Nephron progenitor cell (in vitro differentiated cells): Measurements from ENCODE around the gene GREB1.

Experiments used
- DNase-seq: peaks from one replicate; pipeline ENCODE4 v3.0.0; 2021
- H3K27ac Mint-ChIP-seq: 2 replicates; pipeline ENCODE4 v1.8.0; 2021; ENCODE audit warnings: mild to moderate bottlenecking, moderate library complexity, mixed read lengths
- H3K27me3 Mint-ChIP-seq: 2 replicates; pipeline ENCODE4 v1.8.0; 2021; ENCODE audit warnings: mild to moderate bottlenecking, low read depth, mixed read lengths; ENCODE audit not compliant: poor library complexity
- H3K36me3 Mint-ChIP-seq: 2 replicates; pipeline ENCODE4 v1.8.0; 2021; ENCODE audit warnings: low read depth, mixed read lengths
- H3K4me1 Mint-ChIP-seq: 2 replicates; pipeline ENCODE4 v1.8.0; 2021; ENCODE audit warnings: mixed read lengths
- H3K4me3 Mint-ChIP-seq: 2 replicates; pipeline ENCODE4 v1.8.0; 2021; ENCODE audit warnings: mild to moderate bottlenecking, moderate library complexity, mixed read lengths
- H3K9me3 Mint-ChIP-seq: 2 replicates; pipeline ENCODE4 v1.8.0; 2021; ENCODE audit warnings: mild to moderate bottlenecking, moderate library complexity, mixed read lengths
- TF ChIP-seq, protein P1 (sequence below): fragments of 200-600 bp; sonication (generic); IDR thresholded peaks from 2 replicates; pipeline ENCODE4 v1.5.0; 2021; ENCODE audit warnings: antibody characterized with exemption

Gene GREB1

GRCh38 chr2:11520092-11520693 is 13.7 kb upstream of the GREB1 start:
- no peak overlapping the region for H3K27ac Mint-ChIP-seq

DNA sequence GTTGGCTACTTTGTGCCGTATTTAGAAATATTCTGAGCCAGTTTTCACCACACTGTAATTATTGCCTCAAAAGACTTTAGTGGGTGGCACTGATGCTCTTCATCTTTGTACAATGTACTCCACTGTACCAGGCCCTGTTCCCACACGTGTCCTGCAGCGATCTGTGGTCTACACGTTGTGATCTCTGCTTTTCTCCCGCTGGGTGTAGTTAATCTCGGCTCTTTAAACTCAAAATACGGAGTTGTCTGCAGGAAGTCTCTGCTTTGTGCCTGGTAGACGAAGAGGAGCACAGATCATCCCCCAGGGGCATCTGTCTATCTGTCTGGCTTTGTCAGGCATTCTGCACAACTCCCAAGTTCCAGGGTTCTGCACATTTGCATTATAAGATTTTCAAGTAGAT is 12.1 kb upstream of the GREB1 start:
- Mint-ChIP-seq H3K27ac (peak overlapping the region; percentile 39), H3K4me3 (no peak overlapping the region), H3K36me3 (peaks cover 91% of the 10 kb centered on the region), H3K27me3 (no peaks in the 10 kb centered on the region), H3K4me1 (peaks cover 9% of the 10 kb centered on the region), H3K9me3 (peaks cover 45% of the 10 kb centered on the region)
- TF ChIP-seq, protein P1, sequence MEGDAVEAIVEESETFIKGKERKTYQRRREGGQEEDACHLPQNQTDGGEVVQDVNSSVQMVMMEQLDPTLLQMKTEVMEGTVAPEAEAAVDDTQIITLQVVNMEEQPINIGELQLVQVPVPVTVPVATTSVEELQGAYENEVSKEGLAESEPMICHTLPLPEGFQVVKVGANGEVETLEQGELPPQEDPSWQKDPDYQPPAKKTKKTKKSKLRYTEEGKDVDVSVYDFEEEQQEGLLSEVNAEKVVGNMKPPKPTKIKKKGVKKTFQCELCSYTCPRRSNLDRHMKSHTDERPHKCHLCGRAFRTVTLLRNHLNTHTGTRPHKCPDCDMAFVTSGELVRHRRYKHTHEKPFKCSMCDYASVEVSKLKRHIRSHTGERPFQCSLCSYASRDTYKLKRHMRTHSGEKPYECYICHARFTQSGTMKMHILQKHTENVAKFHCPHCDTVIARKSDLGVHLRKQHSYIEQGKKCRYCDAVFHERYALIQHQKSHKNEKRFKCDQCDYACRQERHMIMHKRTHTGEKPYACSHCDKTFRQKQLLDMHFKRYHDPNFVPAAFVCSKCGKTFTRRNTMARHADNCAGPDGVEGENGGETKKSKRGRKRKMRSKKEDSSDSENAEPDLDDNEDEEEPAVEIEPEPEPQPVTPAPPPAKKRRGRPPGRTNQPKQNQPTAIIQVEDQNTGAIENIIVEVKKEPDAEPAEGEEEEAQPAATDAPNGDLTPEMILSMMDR, result no peak
- DNase-seq, result no peak

More at GRCh38 chr2:11520092-11520693, 13.7 kb upstream of the GREB1 start:
- TF ChIP-seq, protein P1, result no peak
- peaks cover 88% of the 10 kb centered on the region for H3K36me3 Mint-ChIP-seq
- H3K9me3 Mint-ChIP-seq, result peaks cover 32% of the 10 kb centered on the region
- H3K27me3 Mint-ChIP-seq, result peaks cover 4% of the 10 kb centered on the region
- no peak overlapping the region for H3K4me3 Mint-ChIP-seq
- no peak for DNase-seq
- H3K4me1 Mint-ChIP-seq, result peaks cover 25% of the 10 kb centered on the region

DNA sequence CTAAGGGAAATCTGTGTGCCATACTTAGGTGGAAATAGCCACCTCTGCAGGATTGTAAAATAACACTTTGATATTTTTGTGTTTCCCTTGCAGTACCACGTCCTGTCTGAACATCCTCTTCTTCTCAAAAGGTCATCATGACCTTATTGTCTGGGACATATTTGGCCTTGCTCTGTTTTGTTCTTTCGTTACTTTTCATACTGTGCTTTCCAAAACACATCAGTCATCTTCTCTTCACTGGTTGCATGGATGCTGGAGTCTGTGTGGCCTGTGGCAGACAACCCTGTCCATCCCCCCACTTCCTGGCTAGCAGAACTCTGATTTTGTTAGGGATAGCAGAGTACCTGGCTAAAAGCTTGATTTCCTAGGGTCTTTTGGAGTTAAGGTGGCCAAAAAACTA is 9.4 kb upstream of the GREB1 start:
- Mint-ChIP-seq H3K27me3 (no peaks in the 10 kb centered on the region), H3K9me3 (peaks cover 27% of the 10 kb centered on the region), H3K4me3 (no peak overlapping the region), H3K27ac (peak overlapping the region; percentile 19), H3K4me1 (peaks cover 5% of the 10 kb centered on the region), H3K36me3 (peaks cover 81% of the 10 kb centered on the region)
- no peak for DNase-seq
- TF ChIP-seq, protein P1, result no peak

DNA sequence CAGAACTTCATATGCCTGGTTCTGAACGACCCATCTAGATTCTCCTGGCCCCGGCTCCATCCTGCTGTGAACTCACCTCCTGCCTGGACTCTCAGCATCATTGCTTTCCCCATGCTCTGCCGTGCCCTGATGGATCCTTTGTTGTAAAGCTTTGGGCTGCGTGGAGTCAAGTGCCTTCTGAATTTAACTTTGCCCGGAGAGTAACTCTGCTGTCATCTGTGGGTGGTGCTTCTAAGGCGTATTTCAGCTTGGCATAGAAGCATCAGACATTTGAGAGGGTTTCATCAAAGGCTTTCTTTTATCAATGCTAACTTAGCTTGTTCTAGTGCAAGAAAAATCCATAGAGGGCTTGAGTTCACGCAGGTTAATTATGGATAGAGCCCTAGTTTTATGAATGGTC is 8.1 kb upstream of the GREB1 start:
- no peaks in the 10 kb centered on the region for H3K27me3 Mint-ChIP-seq
- H3K4me1 Mint-ChIP-seq, result peaks cover 9% of the 10 kb centered on the region
- H3K9me3 Mint-ChIP-seq, result peaks cover 17% of the 10 kb centered on the region
- peaks cover 68% of the 10 kb centered on the region for H3K36me3 Mint-ChIP-seq
- DNase-seq, result no peak
- no peak overlapping the region for H3K4me3 Mint-ChIP-seq
- H3K27ac Mint-ChIP-seq, result no peak overlapping the region
- TF ChIP-seq, protein P1, result no peak

DNA sequence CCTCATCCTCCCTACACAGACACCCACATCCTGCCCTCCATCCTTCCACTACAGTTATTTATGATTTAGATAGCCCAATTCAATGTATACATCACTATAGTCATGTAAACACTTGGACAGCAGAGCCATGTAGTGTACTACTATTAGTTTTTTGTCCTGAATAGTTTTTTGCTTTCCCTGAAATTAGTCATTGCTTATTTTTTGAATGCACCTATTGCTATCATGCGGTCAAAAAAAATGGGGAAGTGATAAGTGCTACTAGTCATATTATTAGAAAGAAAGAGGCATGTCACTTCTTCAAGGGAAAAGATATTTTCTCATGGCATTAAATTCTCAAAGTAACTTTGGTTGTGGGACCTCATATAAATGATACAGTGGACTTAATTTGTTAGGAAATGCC is 6.8 kb upstream of the GREB1 start:
- Mint-ChIP-seq H3K36me3 (peaks cover 60% of the 10 kb centered on the region), H3K4me1 (peaks cover 14% of the 10 kb centered on the region), H3K27me3 (no peaks in the 10 kb centered on the region)

More for the DNA sequence above, 6.8 kb upstream of the GREB1 start:
- H3K27ac Mint-ChIP-seq, result no peak overlapping the region
- no peak overlapping the region for H3K4me3 Mint-ChIP-seq
- TF ChIP-seq, protein P1, result no peak
- no peak for DNase-seq
- H3K9me3 Mint-ChIP-seq, result peaks cover 17% of the 10 kb centered on the region
